Loucy (cell line): ENCODE data around the gene AARSD1.
A peak's percentile ranks its signal among the peaks of the same experiment; 100 is the strongest.

ENCODE experiments used
- EZH2phosphoT487 ChIP-seq: fragments of 200-600 bp; IDR thresholded peaks from 2 replicates; pipeline ENCODE4 v1.6.1; 2018; ENCODE audit warnings: antibody characterized with exemption, mild to moderate bottlenecking, moderate library complexity, borderline replicate concordance
- TF ChIP-seq, protein P1 (sequence below): fragments of 200-600 bp; sonication (generic); conservative IDR thresholded peaks from 2 replicates; pipeline ENCODE4 v1.5.1; 2014; ENCODE audit warnings: mild to moderate bottlenecking, antibody characterized with exemption, low read length

DNA sequence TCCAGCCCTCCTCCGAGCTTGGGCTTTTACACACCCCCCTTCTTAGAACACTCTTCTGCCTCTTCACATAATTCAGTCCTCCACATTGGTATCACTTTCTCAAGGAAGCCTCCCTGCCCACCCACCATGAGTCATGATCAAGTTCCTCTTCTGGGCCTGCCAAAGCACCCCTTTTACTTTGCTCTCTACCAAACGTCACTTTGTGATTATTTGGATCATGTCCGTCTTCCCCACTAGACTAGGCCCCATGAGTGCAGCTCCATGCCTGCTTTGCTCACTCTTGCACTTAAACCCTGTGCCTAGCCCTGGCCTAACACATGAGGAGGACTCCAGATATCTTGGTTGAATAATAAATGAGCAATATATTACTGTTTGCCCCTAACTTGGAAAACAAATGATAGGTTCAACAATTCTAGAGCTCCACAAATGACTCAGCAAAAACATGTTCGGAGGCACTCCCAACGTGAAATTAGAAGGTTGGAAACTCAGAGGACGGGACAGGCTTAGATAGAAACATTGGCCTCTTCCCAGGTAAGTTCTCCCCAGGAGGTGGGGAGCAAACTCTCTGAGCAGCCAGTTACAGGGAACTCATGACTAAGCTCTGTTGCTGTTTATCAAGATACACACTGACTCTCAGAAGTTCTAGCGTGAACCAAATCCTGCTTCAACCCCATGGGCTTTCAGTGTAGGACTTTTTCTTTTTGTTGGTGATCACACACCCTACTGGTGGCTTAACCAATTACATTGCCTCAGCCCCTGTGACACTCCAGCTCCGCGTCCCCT, 35.3 kb downstream of the AARSD1 start:
- TF ChIP-seq, protein P1, sequence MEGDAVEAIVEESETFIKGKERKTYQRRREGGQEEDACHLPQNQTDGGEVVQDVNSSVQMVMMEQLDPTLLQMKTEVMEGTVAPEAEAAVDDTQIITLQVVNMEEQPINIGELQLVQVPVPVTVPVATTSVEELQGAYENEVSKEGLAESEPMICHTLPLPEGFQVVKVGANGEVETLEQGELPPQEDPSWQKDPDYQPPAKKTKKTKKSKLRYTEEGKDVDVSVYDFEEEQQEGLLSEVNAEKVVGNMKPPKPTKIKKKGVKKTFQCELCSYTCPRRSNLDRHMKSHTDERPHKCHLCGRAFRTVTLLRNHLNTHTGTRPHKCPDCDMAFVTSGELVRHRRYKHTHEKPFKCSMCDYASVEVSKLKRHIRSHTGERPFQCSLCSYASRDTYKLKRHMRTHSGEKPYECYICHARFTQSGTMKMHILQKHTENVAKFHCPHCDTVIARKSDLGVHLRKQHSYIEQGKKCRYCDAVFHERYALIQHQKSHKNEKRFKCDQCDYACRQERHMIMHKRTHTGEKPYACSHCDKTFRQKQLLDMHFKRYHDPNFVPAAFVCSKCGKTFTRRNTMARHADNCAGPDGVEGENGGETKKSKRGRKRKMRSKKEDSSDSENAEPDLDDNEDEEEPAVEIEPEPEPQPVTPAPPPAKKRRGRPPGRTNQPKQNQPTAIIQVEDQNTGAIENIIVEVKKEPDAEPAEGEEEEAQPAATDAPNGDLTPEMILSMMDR: peak; percentile 68
- TF ChIP-seq EZH2phosphoT487: no peak
